HepG2 (cell line): ENCODE data around the gene PLEKHN1. TPM values are rescaled to one million over a fixed set of nuclear protein-coding genes. Genes with fewer than 3 reads are reported as not detected.

ENCODE experiments used
- ATF1 ChIP-seq: IDR thresholded peaks from 2 replicates; pipeline ENCODE4 v1.6.1; 2016; ENCODE audit warnings: mild to moderate bottlenecking, control low read depth
- CHD4 ChIP-seq: fragments of 200-600 bp; sonication (generic); IDR thresholded peaks from 2 replicates; pipeline ENCODE4 v1.7.0; 2017; ENCODE audit warnings: mild to moderate bottlenecking, low read length, borderline replicate concordance
- HIVEP1 ChIP-seq: sonication (generic); formaldehyde crosslinking; IDR thresholded peaks from 2 replicates; pipeline ENCODE4 v1.4.0; 2020; ENCODE audit warnings: mild to moderate bottlenecking, missing genetic modification reagents
- HNRNPLL ChIP-seq: fragments of 200-400 bp; formaldehyde crosslinking; IDR thresholded peaks from 2 replicates; pipeline ENCODE4 v1.6.1; 2017; ENCODE audit warnings: mild to moderate bottlenecking, low read depth, low read length; ENCODE audit not compliant: poor library complexity, severe bottlenecking
- KDM2A ChIP-seq: sonication (generic); formaldehyde crosslinking; IDR thresholded peaks from 2 replicates; pipeline ENCODE4 v1.4.0; 2020; ENCODE audit warnings: low read depth, missing genetic modification reagents, borderline replicate concordance
- KDM5A ChIP-seq: fragments of 200-600 bp; sonication (generic); IDR thresholded peaks from 2 replicates; pipeline ENCODE4 v1.7.0; 2018; ENCODE audit warnings: antibody characterized with exemption, mild to moderate bottlenecking, low read length, borderline replicate concordance
- KLF9 ChIP-seq: IDR thresholded peaks from 2 replicates; pipeline ENCODE4 v1.6.1; 2016; ENCODE audit warnings: low read depth
- MTF2 ChIP-seq: sonication (generic); formaldehyde crosslinking; IDR thresholded peaks from 2 replicates; pipeline ENCODE4 v1.5.0; 2020; ENCODE audit warnings: missing genetic modification reagents, borderline replicate concordance
- NFYB ChIP-seq: sonication (generic); formaldehyde crosslinking; IDR thresholded peaks from 2 replicates; pipeline ENCODE4 v1.4.0; 2020; ENCODE audit warnings: missing genetic modification reagents
- SOX6 ChIP-seq, 2 experiments: fragments of 450-650 bp in 1 of 2; sonication (generic) in 1 of 2; formaldehyde crosslinking in 1 of 2; IDR thresholded peaks; 2 replicates each; pipeline versions ENCODE4 v1.4.0 to v1.6.1; 2017 to 2020; ENCODE audit warnings: antibody characterized with exemption in 1 of 2, mild to moderate bottlenecking in 1 of 2, missing genetic modification reagents in 1 of 2
- TAF1 ChIP-seq: sonication (generic); formaldehyde crosslinking; IDR thresholded peaks from 2 replicates; pipeline ENCODE4 v1.4.0; 2020; ENCODE audit warnings: missing genetic modification reagents
- TEAD3 ChIP-seq: optimal IDR thresholded peaks from 2 replicates; pipeline ENCODE3; 2016; ENCODE audit warnings: borderline replicate concordance
- ZNF296 ChIP-seq: sonication (generic); formaldehyde crosslinking; conservative IDR thresholded peaks from 2 replicates; pipeline ENCODE4 v1.5.0; 2020; ENCODE audit warnings: mild to moderate bottlenecking, missing genetic modification reagents
- ZNF30 ChIP-seq: sonication (generic); formaldehyde crosslinking; IDR thresholded peaks from 2 replicates; pipeline ENCODE4 v1.5.0; 2020; ENCODE audit warnings: mild to moderate bottlenecking, missing genetic modification reagents
- ZNF550 ChIP-seq: sonication (generic); formaldehyde crosslinking; IDR thresholded peaks from 2 replicates; pipeline ENCODE4 v1.4.0; 2020; ENCODE audit warnings: mild to moderate bottlenecking, missing genetic modification reagents, borderline replicate concordance
- polyA plus RNA-seq, 8 experiments: library from polyadenylated mRNA; depleted of rRNA in 3 of 8; stranded (reverse) in 7 of 8; unstranded in 1 of 8; fragments of >200 nt; fragmentation: Illumina TruSeq in 4 of 8; extraction: Trizol in 4 of 8; gene quantifications; 2 replicates each; pipeline versions ENCODE4 v1.2.1 to v1.2.3, GENCODE V29; 2011 to 2016; ENCODE audit warnings: low read depth in 4 of 8, missing spikeins in 1 of 8, mixed read lengths in 1 of 8; ENCODE audit not compliant: insufficient read depth in 1 of 8
- total RNA-seq, 5 experiments: library from RNA; depleted of rRNA; stranded (reverse); fragments of >200 nt; fragmentation: Illumina TruSeq; extraction: Trizol; gene quantifications; 2 replicates each; pipeline ENCODE4 v1.2.3, GENCODE V29; 2016; ENCODE audit warnings: low read depth in 1 of 5
- TF ChIP-seq, protein P1 (sequence below): sonication (generic); formaldehyde crosslinking; IDR thresholded peaks from 2 replicates; pipeline ENCODE4 v1.9.0; 2021; ENCODE audit warnings: missing genetic modification reagents, borderline replicate concordance
- TF ChIP-seq, protein P2 (sequence below): sonication (generic); formaldehyde crosslinking; IDR thresholded peaks from 2 replicates; pipeline ENCODE4 v1.5.1; 2020; ENCODE audit warnings: mild to moderate bottlenecking, missing genetic modification reagents, moderate library complexity
- TF ChIP-seq, protein P3 (sequence below): IDR thresholded peaks from 2 replicates; pipeline ENCODE4 v1.6.1; 2018; ENCODE audit warnings: missing genetic modification reagents, mild to moderate bottlenecking, missing compliant biosample characterization
- TF ChIP-seq, protein P4 (sequence below): sonication (generic); formaldehyde crosslinking; IDR thresholded peaks from 2 replicates; pipeline ENCODE4 v1.8.0; 2023; ENCODE audit warnings: mild to moderate bottlenecking, missing genetic modification reagents
- TF ChIP-seq, protein P5 (sequence below): IDR thresholded peaks from 2 replicates; pipeline ENCODE4 v1.6.1; 2016; ENCODE audit warnings: mild to moderate bottlenecking, missing biosample characterization, missing genetic modification reagents

PLEKHN1 gene
- total and polyA plus RNA-seq, 2 of the 13 experiments (the other 11 are each of a cell fraction or from before 2014, with no cell fraction given): 0.42 to 0.58 TPM

DNA sequence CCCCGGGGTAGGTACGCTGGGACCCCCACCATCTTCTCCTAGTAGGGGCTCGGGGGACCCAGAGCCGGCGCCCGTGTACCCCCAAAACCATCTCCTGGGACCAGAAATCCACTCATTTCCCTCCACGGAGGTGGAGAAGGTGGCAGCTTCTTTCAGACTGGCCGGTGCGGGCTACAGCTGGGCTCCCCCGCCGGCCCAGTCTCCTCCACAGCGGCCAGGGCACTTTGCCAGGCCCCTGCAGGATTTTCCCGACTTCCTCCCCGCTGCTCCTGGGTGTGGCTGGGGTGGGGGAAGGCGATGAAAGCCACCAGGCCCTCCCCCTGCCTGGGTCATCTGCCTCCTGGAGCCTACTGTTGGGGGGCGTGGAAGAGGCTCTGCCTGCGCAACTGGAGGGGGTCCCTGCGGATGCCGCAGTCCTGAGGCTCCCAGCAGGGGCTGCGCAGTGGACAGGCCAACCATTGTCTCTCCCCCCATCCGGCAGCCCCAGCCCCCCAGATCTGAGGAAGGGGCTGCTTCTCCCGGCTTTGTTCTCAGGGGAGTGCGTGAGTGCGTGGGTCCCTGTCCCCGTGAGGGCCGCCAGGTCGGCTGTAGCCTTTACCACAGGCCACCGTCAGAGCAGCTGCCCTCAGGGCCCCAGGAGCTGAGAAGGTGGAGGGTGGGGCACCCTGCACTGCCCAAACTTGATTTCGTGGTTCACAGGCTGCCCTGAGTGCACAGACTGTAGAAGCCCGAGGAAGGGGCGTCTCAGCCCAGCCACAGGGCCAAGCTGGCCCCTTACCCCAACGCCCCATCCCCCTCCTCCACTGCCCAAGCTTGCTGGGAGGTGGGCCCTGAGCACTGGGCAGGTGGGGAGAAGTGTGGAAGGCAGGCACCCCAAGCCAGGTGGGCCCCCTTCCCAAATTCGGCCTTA lies 55.0 kb downstream of the PLEKHN1 start (continued):
- TF ChIP-seq, protein P1, sequence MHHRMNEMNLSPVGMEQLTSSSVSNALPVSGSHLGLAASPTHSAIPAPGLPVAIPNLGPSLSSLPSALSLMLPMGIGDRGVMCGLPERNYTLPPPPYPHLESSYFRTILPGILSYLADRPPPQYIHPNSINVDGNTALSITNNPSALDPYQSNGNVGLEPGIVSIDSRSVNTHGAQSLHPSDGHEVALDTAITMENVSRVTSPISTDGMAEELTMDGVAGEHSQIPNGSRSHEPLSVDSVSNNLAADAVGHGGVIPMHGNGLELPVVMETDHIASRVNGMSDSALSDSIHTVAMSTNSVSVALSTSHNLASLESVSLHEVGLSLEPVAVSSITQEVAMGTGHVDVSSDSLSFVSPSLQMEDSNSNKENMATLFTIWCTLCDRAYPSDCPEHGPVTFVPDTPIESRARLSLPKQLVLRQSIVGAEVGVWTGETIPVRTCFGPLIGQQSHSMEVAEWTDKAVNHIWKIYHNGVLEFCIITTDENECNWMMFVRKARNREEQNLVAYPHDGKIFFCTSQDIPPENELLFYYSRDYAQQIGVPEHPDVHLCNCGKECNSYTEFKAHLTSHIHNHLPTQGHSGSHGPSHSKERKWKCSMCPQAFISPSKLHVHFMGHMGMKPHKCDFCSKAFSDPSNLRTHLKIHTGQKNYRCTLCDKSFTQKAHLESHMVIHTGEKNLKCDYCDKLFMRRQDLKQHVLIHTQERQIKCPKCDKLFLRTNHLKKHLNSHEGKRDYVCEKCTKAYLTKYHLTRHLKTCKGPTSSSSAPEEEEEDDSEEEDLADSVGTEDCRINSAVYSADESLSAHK: no peak
- TF ChIP-seq HNRNPLL: no peak
- TF ChIP-seq, protein P2, sequence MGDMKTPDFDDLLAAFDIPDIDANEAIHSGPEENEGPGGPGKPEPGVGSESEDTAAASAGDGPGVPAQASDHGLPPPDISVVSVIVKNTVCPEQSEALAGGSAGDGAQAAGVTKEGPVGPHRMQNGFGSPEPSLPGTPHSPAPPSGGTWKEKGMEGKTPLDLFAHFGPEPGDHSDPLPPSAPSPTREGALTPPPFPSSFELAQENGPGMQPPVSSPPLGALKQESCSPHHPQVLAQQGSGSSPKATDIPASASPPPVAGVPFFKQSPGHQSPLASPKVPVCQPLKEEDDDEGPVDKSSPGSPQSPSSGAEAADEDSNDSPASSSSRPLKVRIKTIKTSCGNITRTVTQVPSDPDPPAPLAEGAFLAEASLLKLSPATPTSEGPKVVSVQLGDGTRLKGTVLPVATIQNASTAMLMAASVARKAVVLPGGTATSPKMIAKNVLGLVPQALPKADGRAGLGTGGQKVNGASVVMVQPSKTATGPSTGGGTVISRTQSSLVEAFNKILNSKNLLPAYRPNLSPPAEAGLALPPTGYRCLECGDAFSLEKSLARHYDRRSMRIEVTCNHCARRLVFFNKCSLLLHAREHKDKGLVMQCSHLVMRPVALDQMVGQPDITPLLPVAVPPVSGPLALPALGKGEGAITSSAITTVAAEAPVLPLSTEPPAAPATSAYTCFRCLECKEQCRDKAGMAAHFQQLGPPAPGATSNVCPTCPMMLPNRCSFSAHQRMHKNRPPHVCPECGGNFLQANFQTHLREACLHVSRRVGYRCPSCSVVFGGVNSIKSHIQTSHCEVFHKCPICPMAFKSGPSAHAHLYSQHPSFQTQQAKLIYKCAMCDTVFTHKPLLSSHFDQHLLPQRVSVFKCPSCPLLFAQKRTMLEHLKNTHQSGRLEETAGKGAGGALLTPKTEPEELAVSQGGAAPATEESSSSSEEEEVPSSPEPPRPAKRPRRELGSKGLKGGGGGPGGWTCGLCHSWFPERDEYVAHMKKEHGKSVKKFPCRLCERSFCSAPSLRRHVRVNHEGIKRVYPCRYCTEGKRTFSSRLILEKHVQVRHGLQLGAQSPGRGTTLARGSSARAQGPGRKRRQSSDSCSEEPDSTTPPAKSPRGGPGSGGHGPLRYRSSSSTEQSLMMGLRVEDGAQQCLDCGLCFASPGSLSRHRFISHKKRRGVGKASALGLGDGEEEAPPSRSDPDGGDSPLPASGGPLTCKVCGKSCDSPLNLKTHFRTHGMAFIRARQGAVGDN (CRISPR knock-in tag): peak; percentile 60
- TF ChIP-seq KDM2A (CRISPR knock-in tag): no peak
- no peak for TF ChIP-seq TEAD3 (CRISPR knock-in tag)
- no peak for TF ChIP-seq KDM5A
- no peak for TF ChIP-seq ZNF30
- no peak for TF ChIP-seq TAF1
- no peak for TF ChIP-seq NFYB (CRISPR knock-in tag)
- no peak for TF ChIP-seq SOX6 (IDR thresholded peaks at IDR 0.05)
- TF ChIP-seq SOX6 (CRISPR knock-in tag; IDR thresholded peaks at IDR 0.05): no peak
- TF ChIP-seq, protein P3, sequence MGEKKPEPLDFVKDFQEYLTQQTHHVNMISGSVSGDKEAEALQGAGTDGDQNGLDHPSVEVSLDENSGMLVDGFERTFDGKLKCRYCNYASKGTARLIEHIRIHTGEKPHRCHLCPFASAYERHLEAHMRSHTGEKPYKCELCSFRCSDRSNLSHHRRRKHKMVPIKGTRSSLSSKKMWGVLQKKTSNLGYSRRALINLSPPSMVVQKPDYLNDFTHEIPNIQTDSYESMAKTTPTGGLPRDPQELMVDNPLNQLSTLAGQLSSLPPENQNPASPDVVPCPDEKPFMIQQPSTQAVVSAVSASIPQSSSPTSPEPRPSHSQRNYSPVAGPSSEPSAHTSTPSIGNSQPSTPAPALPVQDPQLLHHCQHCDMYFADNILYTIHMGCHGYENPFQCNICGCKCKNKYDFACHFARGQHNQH (CRISPR knock-in tag): no peak; the same call in 1 of the 2 replicates
- no peak for TF ChIP-seq ZNF550 (CRISPR knock-in tag)
- TF ChIP-seq ATF1: no peak
- TF ChIP-seq ZNF296 (CRISPR knock-in tag): no peak
- TF ChIP-seq MTF2 (CRISPR knock-in tag): no peak
- TF ChIP-seq CHD4: no peak
- TF ChIP-seq, protein P4, sequence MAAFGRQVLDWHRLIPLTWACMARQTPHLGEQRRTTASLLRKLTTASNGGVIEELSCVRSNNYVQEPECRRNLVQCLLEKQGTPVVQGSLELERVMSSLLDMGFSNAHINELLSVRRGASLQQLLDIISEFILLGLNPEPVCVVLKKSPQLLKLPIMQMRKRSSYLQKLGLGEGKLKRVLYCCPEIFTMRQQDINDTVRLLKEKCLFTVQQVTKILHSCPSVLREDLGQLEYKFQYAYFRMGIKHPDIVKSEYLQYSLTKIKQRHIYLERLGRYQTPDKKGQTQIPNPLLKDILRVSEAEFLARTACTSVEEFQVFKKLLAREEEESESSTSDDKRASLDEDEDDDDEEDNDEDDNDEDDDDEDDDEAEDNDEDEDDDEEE (CRISPR knock-in tag): no peak
- no peak for TF ChIP-seq KLF9 (CRISPR knock-in tag)
- no peak for TF ChIP-seq HIVEP1 (CRISPR knock-in tag)
- TF ChIP-seq, protein P5, sequence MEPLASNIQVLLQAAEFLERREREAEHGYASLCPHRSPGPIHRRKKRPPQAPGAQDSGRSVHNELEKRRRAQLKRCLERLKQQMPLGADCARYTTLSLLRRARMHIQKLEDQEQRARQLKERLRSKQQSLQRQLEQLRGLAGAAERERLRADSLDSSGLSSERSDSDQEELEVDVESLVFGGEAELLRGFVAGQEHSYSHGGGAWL (CRISPR knock-in tag): no peak
